ENCODE data around the gene POU2F1. TPM values are rescaled to one million over a fixed set of nuclear protein-coding genes. Genes with fewer than 3 reads are reported as not detected.
"Not testable (repeated sequence)": the region's sequence is repeated elsewhere in the genome, so short reads cannot be mapped to it uniquely, and the experiment has no call there.

Gene POU2F1
- total RNA-seq, 2 experiments from 2014 or later: 12.7 to 14.0 TPM

GRCh38 chr1:167291539-167292185 is 71.0 kb downstream of the POU2F1 start:
- ChIA-PET CTCF (interaction anchor here (1.0 to 1.7 kb wide), 3 partner anchors 14 to 238 kb away, joined by 3 read pairs; no protein-coding TSS in a partner anchor), POLR2A (no interaction called here)

- ChIA-PET POLR2A (no interaction called here), CTCF (interaction anchor here (1.1 kb wide), 1 partner anchor 238 kb away, joined by 3 read pairs; no protein-coding TSS in a partner anchor)
Observed at GRCh38 chr1:167292216-167292615, 71.5 kb downstream of the POU2F1 start.

- CTCF ChIA-PET: no interaction called here
Observed at GRCh38 chr1:167293057-167293456, 72.4 kb downstream of the POU2F1 start.

GRCh38 chr1:167294528-167294927 is 73.8 kb downstream of the POU2F1 start:
- ChIA-PET POLR2A (no interaction called here), CTCF (no interaction called here)

More at GRCh38 chr1:167293057-167293456, 72.4 kb downstream of the POU2F1 start:
- POLR2A ChIA-PET: no interaction called here

GRCh38 chr1:167297222-167298214 is 76.8 kb downstream of the POU2F1 start:
- CTCF ChIA-PET: no interaction called here

GRCh38 chr1:167298325-167298724 is 77.6 kb downstream of the POU2F1 start:
- POLR2A ChIA-PET: no interaction called here
- CTCF ChIA-PET: interaction anchor here (0.7 kb wide), 1 partner anchor 64 kb away, joined by 3 read pairs; no protein-coding TSS in a partner anchor

More at GRCh38 chr1:167297222-167298214, 76.8 kb downstream of the POU2F1 start:
- POLR2A ChIA-PET: no interaction called here

- POLR2A ChIA-PET: no interaction called here
- CTCF ChIA-PET: no interaction called here
Observed at GRCh38 chr1:167301355-167301754, 80.7 kb downstream of the POU2F1 start.

- ChIA-PET POLR2A (no interaction called here), CTCF (no interaction called here)
Observed at GRCh38 chr1:167304165-167304564, 83.5 kb downstream of the POU2F1 start.

- POLR2A ChIA-PET: no interaction called here
- CTCF ChIA-PET: no interaction called here
Observed at GRCh38 chr1:167305059-167305705, 84.5 kb downstream of the POU2F1 start.

- ChIA-PET POLR2A (no interaction called here), CTCF (no interaction called here)
Observed at GRCh38 chr1:167305706-167306277, 85.1 kb downstream of the POU2F1 start.

GRCh38 chr1:167310732-167311131 is 90.0 kb downstream of the POU2F1 start:
- ChIA-PET CTCF (interaction anchor here (0.6 kb wide), 1 partner anchor 140 kb away, joined by 3 read pairs; no protein-coding TSS in a partner anchor), POLR2A (no interaction called here)

GRCh38 chr1:167312871-167313270 is 92.2 kb downstream of the POU2F1 start:
- CTCF ChIA-PET: no interaction called here
- POLR2A ChIA-PET: no interaction called here

GRCh38 chr1:167314671-167315070 is 94.0 kb downstream of the POU2F1 start:
- ChIA-PET POLR2A (no interaction called here), CTCF (no interaction called here)

GRCh38 chr1:167317463-167317862 is 96.8 kb downstream of the POU2F1 start:
- CTCF ChIA-PET: no interaction called here
- POLR2A ChIA-PET: no interaction called here

GRCh38 chr1:167319206-167319605 is 98.5 kb downstream of the POU2F1 start:
- CTCF ChIA-PET, POLR2A ChIA-PET: not testable (repeated sequence)

- CTCF ChIA-PET: no interaction called here
- POLR2A ChIA-PET: no interaction called here
Observed at GRCh38 chr1:167322483-167322882, 101.8 kb downstream of the POU2F1 start.

- POLR2A ChIA-PET: no interaction called here
Observed at GRCh38 chr1:167325151-167325550, 104.5 kb downstream of the POU2F1 start.

GRCh38 chr1:167328306-167328815 is 107.7 kb downstream of the POU2F1 start:
- CTCF ChIA-PET: no interaction called here
- POLR2A ChIA-PET: no interaction called here

More at GRCh38 chr1:167325151-167325550, 104.5 kb downstream of the POU2F1 start:
- CTCF ChIA-PET: no interaction called here

- ChIA-PET CTCF (no interaction called here), POLR2A (no interaction called here)
Observed at GRCh38 chr1:167328816-167329483, 108.3 kb downstream of the POU2F1 start.

Data from activated CD8-positive, alpha-beta memory T cell treated with anti-CD3 and anti-CD28 coated beads for 36 hours (primary cell).